ENCODE data around the gene FBXL15.

The FBXL15 gene

DNA sequence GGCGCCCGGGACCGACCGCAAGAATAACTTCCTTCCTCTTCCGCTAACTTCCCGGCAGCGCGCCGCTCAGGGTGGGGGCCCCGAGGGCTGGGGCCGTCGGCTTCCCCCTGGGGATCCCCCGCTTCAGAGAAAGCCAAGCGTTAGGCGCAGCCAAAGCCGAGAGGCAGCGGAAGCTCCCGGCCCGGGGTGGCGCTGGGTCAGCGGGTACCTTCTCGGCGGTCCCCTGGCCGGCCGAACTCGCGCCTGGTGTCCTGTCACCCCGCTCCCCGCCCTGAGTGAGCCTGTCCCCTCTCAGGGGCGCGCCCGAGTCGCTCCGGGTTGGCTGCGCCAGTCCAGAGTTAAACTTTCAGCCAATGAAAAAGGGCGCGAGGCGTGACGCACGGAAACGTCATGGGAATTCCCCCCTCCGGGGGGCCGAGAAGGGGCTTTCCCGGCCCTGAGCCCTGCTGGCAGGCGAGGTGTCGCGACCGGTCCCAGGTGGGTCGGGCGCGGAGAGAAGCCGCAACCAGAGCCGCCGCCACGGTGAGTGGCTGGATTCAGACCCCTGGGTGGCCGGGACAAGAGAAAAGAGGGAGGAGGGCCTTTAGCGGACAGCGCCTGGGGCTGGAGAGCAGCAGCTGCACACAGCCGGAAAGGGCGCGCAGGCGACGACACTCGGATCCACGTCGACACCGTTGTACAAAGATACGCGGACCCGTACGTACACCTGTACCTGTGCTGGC, 26.4 kb upstream of the FBXL15 start:
- H3K4me3 ChIP-seq (ENCODE audit: low read depth, low read length): peak overlapping the region; percentile 72
- TF ChIP-seq, protein P1, sequence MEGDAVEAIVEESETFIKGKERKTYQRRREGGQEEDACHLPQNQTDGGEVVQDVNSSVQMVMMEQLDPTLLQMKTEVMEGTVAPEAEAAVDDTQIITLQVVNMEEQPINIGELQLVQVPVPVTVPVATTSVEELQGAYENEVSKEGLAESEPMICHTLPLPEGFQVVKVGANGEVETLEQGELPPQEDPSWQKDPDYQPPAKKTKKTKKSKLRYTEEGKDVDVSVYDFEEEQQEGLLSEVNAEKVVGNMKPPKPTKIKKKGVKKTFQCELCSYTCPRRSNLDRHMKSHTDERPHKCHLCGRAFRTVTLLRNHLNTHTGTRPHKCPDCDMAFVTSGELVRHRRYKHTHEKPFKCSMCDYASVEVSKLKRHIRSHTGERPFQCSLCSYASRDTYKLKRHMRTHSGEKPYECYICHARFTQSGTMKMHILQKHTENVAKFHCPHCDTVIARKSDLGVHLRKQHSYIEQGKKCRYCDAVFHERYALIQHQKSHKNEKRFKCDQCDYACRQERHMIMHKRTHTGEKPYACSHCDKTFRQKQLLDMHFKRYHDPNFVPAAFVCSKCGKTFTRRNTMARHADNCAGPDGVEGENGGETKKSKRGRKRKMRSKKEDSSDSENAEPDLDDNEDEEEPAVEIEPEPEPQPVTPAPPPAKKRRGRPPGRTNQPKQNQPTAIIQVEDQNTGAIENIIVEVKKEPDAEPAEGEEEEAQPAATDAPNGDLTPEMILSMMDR (conservative IDR thresholded peaks at IDR 0.05; ENCODE audit: low read depth, low read length): no peak
- peak; percentile 94 for DNase-seq (ENCODE audit: low read depth)

DNA sequence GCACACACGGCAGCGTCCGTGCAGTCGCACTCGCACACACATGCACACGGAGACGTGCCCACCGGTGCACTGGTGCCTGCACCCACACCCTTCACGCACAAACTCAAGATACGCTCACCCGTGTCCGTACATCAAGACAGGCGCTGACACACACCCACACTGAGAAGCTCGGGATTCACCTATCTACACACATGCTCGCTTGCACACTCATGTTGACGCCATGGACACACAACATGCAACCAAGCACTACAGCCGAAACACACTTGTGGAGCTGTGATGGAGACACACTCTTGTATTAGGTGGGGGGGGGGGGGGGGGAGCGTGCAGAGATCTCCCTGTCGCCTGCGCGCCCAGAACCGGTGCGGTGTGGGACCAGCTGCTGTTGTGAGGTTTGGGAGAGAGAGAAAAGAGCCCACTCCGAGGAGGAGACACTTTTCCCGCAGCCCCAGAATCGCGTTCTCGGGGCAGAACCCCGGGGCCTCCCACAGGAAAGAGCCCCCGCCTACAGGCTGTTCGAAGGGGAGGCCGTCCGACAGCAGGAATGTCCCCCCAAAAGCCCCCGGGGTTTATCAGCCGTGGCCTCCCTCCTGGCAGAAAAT, 25.7 kb upstream of the FBXL15 start:
- TF ChIP-seq, protein P1 (conservative IDR thresholded peaks at IDR 0.05; ENCODE audit: low read depth, low read length): no peak
- H3K4me3 ChIP-seq (ENCODE audit: low read depth, low read length): peak overlapping the region; percentile 72
- DNase-seq (ENCODE audit: low read depth): peak; percentile 70

- TF ChIP-seq, protein P1 (conservative IDR thresholded peaks at IDR 0.05; ENCODE audit: low read depth, low read length): no peak
- peak; percentile 90 for DNase-seq (ENCODE audit: low read depth)
- H3K4me3 ChIP-seq (ENCODE audit: low read depth, low read length): peak within 1 kb of the TSS; percentile 72
These were observed 25.0 kb upstream of the FBXL15 start, which contains the start of gene NFKB2 for GRCh38 chr10:102395400-102396316. TSS of gene NFKB2 (plus strand) at chr10:102395705. CDS start at chr10:102395960, 255 bp downstream.

- DNase-seq (ENCODE audit: low read depth): no peak
- TF ChIP-seq, protein P1 (conservative IDR thresholded peaks at IDR 0.05; ENCODE audit: low read depth, low read length): no peak
- H3K4me3 ChIP-seq (ENCODE audit: low read depth, low read length): peak overlapping the region; percentile 72
These were observed 24.4 kb upstream of the FBXL15 start for GRCh38 chr10:102396317-102396650.

DNA sequence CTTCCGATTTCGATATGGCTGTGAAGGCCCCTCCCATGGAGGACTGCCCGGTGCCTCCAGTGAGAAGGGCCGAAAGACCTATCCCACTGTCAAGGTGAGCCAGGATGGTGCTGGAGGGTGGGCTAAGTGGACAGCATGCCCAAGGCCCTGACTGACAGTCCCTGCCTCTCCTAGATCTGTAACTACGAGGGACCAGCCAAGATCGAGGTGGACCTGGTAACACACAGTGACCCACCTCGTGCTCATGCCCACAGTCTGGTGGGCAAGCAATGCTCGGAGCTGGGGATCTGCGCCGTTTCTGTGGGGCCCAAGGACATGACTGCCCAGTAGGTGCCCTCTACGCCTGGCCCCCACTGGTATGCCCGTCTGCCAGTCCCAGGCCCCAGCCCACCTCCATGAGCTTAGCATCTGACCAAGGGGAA, 23.9 kb upstream of the FBXL15 start:
- TF ChIP-seq, protein P1 (conservative IDR thresholded peaks at IDR 0.05; ENCODE audit: low read depth, low read length): no peak
- H3K4me3 ChIP-seq (ENCODE audit: low read depth, low read length): no peak overlapping the region
- no peak for DNase-seq (ENCODE audit: low read depth)

DNA sequence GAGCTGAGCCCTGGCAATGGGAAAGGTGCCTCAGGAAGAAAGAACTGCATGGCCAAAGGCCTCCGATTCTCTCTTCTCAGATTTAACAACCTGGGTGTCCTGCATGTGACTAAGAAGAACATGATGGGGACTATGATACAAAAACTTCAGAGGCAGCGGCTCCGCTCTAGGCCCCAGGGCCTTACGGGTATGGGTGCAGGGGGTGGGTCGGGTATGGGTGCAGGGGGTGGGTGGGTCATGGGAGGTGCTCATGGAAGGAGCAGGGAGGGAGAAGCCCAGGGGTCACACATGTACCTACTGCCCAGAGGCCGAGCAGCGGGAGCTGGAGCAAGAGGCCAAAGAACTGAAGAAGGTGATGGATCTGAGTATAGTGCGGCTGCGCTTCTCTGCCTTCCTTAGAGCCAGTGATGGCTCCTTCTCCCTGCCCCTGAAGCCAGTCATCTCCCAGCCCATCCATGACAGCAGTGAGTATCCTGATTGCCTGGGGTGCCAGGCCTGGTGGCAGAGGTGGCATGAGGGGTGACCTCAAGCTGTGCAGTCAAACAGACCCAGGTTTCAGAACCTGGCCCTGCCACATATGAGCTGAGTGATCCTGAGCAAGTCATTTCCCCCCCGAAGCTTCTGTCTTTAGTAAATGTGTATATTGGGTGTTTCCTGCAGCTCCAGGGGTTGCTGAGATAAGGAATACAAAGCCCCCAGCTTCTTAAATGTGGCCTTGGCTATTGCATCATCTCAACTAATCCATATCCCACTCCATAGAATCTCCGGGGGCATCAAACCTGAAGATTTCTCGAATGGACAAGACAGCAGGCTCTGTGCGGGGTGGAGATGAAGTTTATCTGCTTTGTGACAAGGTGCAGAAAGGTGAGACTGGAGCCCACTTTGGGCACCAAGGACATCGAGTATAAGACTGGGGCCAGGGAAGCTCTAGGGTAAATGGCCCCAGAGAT, 23.1 kb upstream of the FBXL15 start:
- DNase-seq (ENCODE audit: low read depth): no peak
- H3K4me3 ChIP-seq (ENCODE audit: low read depth, low read length): no peak overlapping the region
- TF ChIP-seq, protein P1 (conservative IDR thresholded peaks at IDR 0.05; ENCODE audit: low read depth, low read length): no peak

Measured in choroid plexus epithelial cell (primary cell).